Heart right ventricle (tissue), 16 donors: ENCODE measurements around the gene HBA2. TPM values are rescaled to one million over a fixed set of nuclear protein-coding genes. Genes with fewer than 3 reads are reported as not detected.

Source experiments
- ATAC-seq, 8 donors: fragments of 200-7000 bp; cut with Tn5 transposase; one replicate each; pipeline ENCODE4 v1.9.1; 2020; ENCODE audit warnings: mild to moderate bottlenecking in 8 of 8, moderate library complexity in 8 of 8, moderate number of reproducible peaks in 1 of 8
- DNase-seq, 2 donors: peaks; one replicate each; pipeline ENCODE4 v3.0.0-alpha.2; 2020
- H3K27ac ChIP-seq, 10 donors: fragments of 200-600 bp; sonication (generic) in 2 of 10; one replicate each; pipeline versions ENCODE4 v1.5.0 to v1.8.0; 2020 to 2022; ENCODE audit warnings: mild to moderate bottlenecking in 3 of 10
- H3K27me3 ChIP-seq, 7 donors: fragments of 200-600 bp; one replicate each; pipeline ENCODE4 v1.8.0; 2021 to 2022; ENCODE audit warnings: mild to moderate bottlenecking in 2 of 7
- H3K36me3 ChIP-seq, 9 donors: fragments of 200-600 bp; sonication (generic) in 1 of 9; one replicate each; pipeline versions ENCODE4 v1.5.0 to v1.8.0; 2020 to 2022; ENCODE audit warnings: mild to moderate bottlenecking in 2 of 9
- H3K4me1 ChIP-seq, 9 donors: fragments of 200-600 bp; sonication (generic) in 1 of 9; one replicate each; pipeline versions ENCODE4 v1.5.0 to v1.8.0; 2020 to 2022; ENCODE audit warnings: mild to moderate bottlenecking in 4 of 9
- H3K4me3 ChIP-seq, 10 donors: fragments of 200-600 bp; sonication (generic) in 2 of 10; one replicate each; pipeline versions ENCODE4 v1.5.0 to v1.8.0; 2020 to 2022; ENCODE audit warnings: mild to moderate bottlenecking in 7 of 10, moderate library complexity in 2 of 10
- H3K9me3 ChIP-seq, 11 donors: fragments of 200-600 bp in 10 of 11; sonication (generic) in 2 of 11; one replicate each; pipeline versions ENCODE4 v1.5.0 to v1.8.0; 2013 to 2022; ENCODE audit warnings: mild to moderate bottlenecking in 2 of 11, control low read depth in 1 of 11, moderate library complexity in 1 of 11
- WGBS, 2 donors: extraction: QIAGEN DNeasy Blood & Tissue Kit; methylation state at CpG; one replicate each; pipeline ENCODE4 v1.1.7; 2013; ENCODE audit warnings: inconsistent platforms in 1 of 2; 5-methylcytosine and 5-hydroxymethylcytosine counted together
- intact Hi-C, 10 donors: fragments of 100-400 bp; cut with DNase I; formaldehyde crosslinking; loops; one replicate each; pipeline versions ENCODE4 v1.11.1 to v1.14.2; 2022
- polyA plus RNA-seq, 2 donors: library from polyadenylated mRNA; stranded (reverse); fragments of 200-250 nt; gene quantifications; one replicate each; pipeline ENCODE4 v1.2.3, GENCODE V29; 2013
- total RNA-seq, 10 donors: library from RNA; stranded (reverse); fragmentation: NEBNext Ultra II Directional in 3 of 10; extraction: Animal tissue kit (Norgen Biotek cat#: 25700) in 3 of 10; gene quantifications; one replicate each; pipeline versions ENCODE4 v1.2.1 to v1.2.4, GENCODE V29; 2021 to 2023
- TF ChIP-seq, protein P1 (sequence below), 9 donors: fragments of 200-600 bp; sonication (generic) in 2 of 9; IDR thresholded peaks; one replicate each; pipeline versions ENCODE4 v1.5.0 to v1.8.0; 2021 to 2022; ENCODE audit warnings: antibody characterized with exemption in 9 of 9, mild to moderate bottlenecking in 5 of 9, moderate library complexity in 1 of 9
- donor health status: Arrhythmogenic right ventricular cardiomyopathy.
- donor health status: ischemic (EF 13 %, LVEDD 7.1; RV severe dilation, severe dysfunction).
- donor health status: healthy with polysubstance abuse.
- donor health status: DM: no; HTN: yes; CAD: no.
- donor health status: DM: no; HTN: no; CAD: no.
- donor health status: ischemic (EF 25% LVEDD 6.9; RV normal size, moderate dysfunction).
- donor health status: ischemic (EF 25% LVEDD 5.7; RV mildly dilated, moderate dysfunction).
- donor health status: healthy.
- donor health status: DM: yes; HTN: yes; CAD: no.
- donor health status: Ischemic cardiomyopathy.
- donor health status: ischemic (EF 35%, LVEDD 5.7; RV mildly dilated, moderate dysfunction).
- donor health status: nonischemic (EF 11% LVEDD 7.7; RV severe dilation, severe dysfunction).
- donor health status: DM: yes; HTN: yes; CAD: no.
- donor health status: PGD.
- donor health status: ischemic (EF 29% LVEDD 5.4; RV normal size, mild dysfunction).
- donor health status: nonischemic (EF 23%, LVEDD 6.1; RV moderate dilation, normal function).

Gene HBA2
- total and polyA plus RNA-seq, 12 donors = 2.9 to 1,146 (median 98.0) TPM

DNA sequence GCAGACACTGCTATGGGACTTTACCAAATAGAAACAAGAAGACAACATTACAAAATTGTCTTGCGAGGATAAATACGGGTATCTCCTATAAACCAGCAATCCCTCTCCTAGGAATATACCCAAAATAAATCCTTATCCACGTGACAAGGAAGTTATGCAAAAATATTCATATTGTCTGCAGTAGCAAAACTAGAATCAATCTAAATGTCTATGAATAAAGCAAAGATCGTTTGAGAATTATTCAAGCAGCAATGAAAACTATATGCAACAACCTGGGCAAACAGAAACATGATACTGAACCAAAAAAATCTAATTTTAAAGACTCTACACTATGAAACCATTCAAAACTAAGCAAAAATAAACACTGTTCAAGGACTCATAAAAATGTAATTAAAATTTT is 47.3 kb downstream of the HBA2 start:
- intact Hi-C loops = loop anchor here in 1 of 10 donors (10.0 kb wide), 1 partner anchor 135 kb away; the partner anchor contains the start of gene AXIN1
- no peak for DNase-seq
- peaks cover 0 to 100% (median 74%) of the 10 kb centered on the region in 9 donors for H3K36me3 ChIP-seq
- ATAC-seq = no peak
- H3K9me3 ChIP-seq = no peaks in the 10 kb centered on the region
- H3K4me3 ChIP-seq = no peak overlapping the region
- WGBS, 2 donors = 59 to 73% methylated on average over 4 of the region's 4 CpGs
- H3K4me1 ChIP-seq = no peaks in the 10 kb centered on the region
- H3K27me3 ChIP-seq = no peaks in the 10 kb centered on the region
- H3K27ac ChIP-seq = no peak overlapping the region
- TF ChIP-seq, protein P1, sequence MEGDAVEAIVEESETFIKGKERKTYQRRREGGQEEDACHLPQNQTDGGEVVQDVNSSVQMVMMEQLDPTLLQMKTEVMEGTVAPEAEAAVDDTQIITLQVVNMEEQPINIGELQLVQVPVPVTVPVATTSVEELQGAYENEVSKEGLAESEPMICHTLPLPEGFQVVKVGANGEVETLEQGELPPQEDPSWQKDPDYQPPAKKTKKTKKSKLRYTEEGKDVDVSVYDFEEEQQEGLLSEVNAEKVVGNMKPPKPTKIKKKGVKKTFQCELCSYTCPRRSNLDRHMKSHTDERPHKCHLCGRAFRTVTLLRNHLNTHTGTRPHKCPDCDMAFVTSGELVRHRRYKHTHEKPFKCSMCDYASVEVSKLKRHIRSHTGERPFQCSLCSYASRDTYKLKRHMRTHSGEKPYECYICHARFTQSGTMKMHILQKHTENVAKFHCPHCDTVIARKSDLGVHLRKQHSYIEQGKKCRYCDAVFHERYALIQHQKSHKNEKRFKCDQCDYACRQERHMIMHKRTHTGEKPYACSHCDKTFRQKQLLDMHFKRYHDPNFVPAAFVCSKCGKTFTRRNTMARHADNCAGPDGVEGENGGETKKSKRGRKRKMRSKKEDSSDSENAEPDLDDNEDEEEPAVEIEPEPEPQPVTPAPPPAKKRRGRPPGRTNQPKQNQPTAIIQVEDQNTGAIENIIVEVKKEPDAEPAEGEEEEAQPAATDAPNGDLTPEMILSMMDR (IDR thresholded peaks at IDR 0.05) = no peak

Other genes starting within 250 kb of the HBA2 start
- 10 to 100 TPM in 7 of 10 donors, 1 to 10 TPM in 3; 9.1 to 11.8 (median 10.5) TPM for gene POLR3K, start 119.3 kb upstream of the HBA2 start, total RNA-seq
- 10 to 100 TPM in 1 of 2 donors, 1 to 10 TPM in 1; 6.7 to 19.2 TPM for gene POLR3K, start 119.3 kb upstream of the HBA2 start, polyA plus RNA-seq
- gene SNRNP25, start 119.0 kb upstream of the HBA2 start, total RNA-seq = 10 to 100 TPM; 45.6 to 86.6 (median 56.6) TPM
- 100 to 1,000 TPM in 1 of 2 donors, 10 to 100 TPM in 1; 80.4 to 109 TPM for gene SNRNP25, start 119.0 kb upstream of the HBA2 start, polyA plus RNA-seq
- 10 to 100 TPM; 18.5 to 27.8 (median 24.3) TPM for gene RHBDF1, start 100.2 kb upstream of the HBA2 start, total RNA-seq
- 10 to 100 TPM; 36.9 to 89.8 TPM for gene RHBDF1, start 100.2 kb upstream of the HBA2 start, polyA plus RNA-seq
- gene MPG, start 94.7 kb upstream of the HBA2 start, total RNA-seq = 10 to 100 TPM; 32.2 to 44.7 (median 38.6) TPM
- gene MPG, start 94.7 kb upstream of the HBA2 start, polyA plus RNA-seq = 10 to 100 TPM; 68.2 to 88.5 TPM
- gene NPRL3, start 34.2 kb upstream of the HBA2 start, total RNA-seq = 10 to 100 TPM; 19.0 to 28.8 (median 22.3) TPM
- 10 to 100 TPM; 16.2 to 19.6 TPM for gene NPRL3, start 34.2 kb upstream of the HBA2 start, polyA plus RNA-seq
- not detected for gene HBZ, start 20.2 kb upstream of the HBA2 start, total RNA-seq
- gene HBZ, start 20.2 kb upstream of the HBA2 start, polyA plus RNA-seq = under 1 TPM in 1 of 2 donors, not detected in 1; 0.14 TPM
- gene HBM, start 6.9 kb upstream of the HBA2 start, total RNA-seq = under 1 TPM in 2 of 10 donors, not detected in 8; 0.56 to 0.61 TPM
- gene HBM, start 6.9 kb upstream of the HBA2 start, polyA plus RNA-seq = not detected
- 1,000 to 10,000 TPM in 1 of 10 donors, 100 to 1,000 TPM in 9; 114 to 1,150 (median 192) TPM for gene HBA1, start 3.8 kb downstream of the HBA2 start, total RNA-seq
- gene HBA1, start 3.8 kb downstream of the HBA2 start, polyA plus RNA-seq = 10 to 100 TPM in 1 of 2 donors, 1 to 10 TPM in 1; 2.1 to 27.1 TPM
- not detected for gene HBQ1, start 7.6 kb downstream of the HBA2 start, total RNA-seq
- under 1 TPM in 1 of 2 donors, not detected in 1; 0.09 TPM for gene HBQ1, start 7.6 kb downstream of the HBA2 start, polyA plus RNA-seq
- 10 to 100 TPM; 14.4 to 29.7 (median 20.4) TPM for gene LUC7L, start 56.6 kb downstream of the HBA2 start, total RNA-seq
- 100 to 1,000 TPM in 1 of 2 donors, 10 to 100 TPM in 1; 21.3 to 139 TPM for gene LUC7L, start 56.6 kb downstream of the HBA2 start, polyA plus RNA-seq
- gene FAM234A, start 61.9 kb downstream of the HBA2 start, total RNA-seq = 100 to 1,000 TPM; 114 to 200 (median 161) TPM
- gene FAM234A, start 61.9 kb downstream of the HBA2 start, polyA plus RNA-seq = 10 to 100 TPM; 70.5 to 97.9 TPM
- 10 to 100 TPM in 6 of 10 donors, 1 to 10 TPM in 4; 7.5 to 18.2 (median 12.5) TPM for gene RGS11, start 103.1 kb downstream of the HBA2 start, total RNA-seq
- 10 to 100 TPM in 1 of 2 donors, 1 to 10 TPM in 1; 1.9 to 36.4 TPM for gene RGS11, start 103.1 kb downstream of the HBA2 start, polyA plus RNA-seq
- 10 to 100 TPM in 4 of 10 donors, 1 to 10 TPM in 6; 4.8 to 16.9 (median 9.1) TPM for gene ARHGDIG, start 107.7 kb downstream of the HBA2 start, total RNA-seq
- 10 to 100 TPM in 1 of 2 donors, under 1 TPM in 1; 0.17 to 10.7 TPM for gene ARHGDIG, start 107.7 kb downstream of the HBA2 start, polyA plus RNA-seq
- 10 to 100 TPM in 1 of 10 donors, 1 to 10 TPM in 8, under 1 TPM in 1; 0.55 to 14.0 (median 3.2) TPM for gene PDIA2, start 110.3 kb downstream of the HBA2 start, total RNA-seq
- gene PDIA2, start 110.3 kb downstream of the HBA2 start, polyA plus RNA-seq = 1 to 10 TPM in 1 of 2 donors, under 1 TPM in 1; 0.32 to 2.6 TPM
- gene AXIN1, start 179.8 kb downstream of the HBA2 start, total RNA-seq = 10 to 100 TPM in 4 of 10 donors, 1 to 10 TPM in 6; 7.7 to 16.1 (median 9.2) TPM
- 10 to 100 TPM in 1 of 2 donors, 1 to 10 TPM in 1; 9.4 to 14.9 TPM for gene AXIN1, start 179.8 kb downstream of the HBA2 start, polyA plus RNA-seq
- gene MRPL28, start 197.7 kb downstream of the HBA2 start, total RNA-seq = 10 to 100 TPM; 64.9 to 78.6 (median 74.6) TPM
- gene MRPL28, start 197.7 kb downstream of the HBA2 start, polyA plus RNA-seq = 100 to 1,000 TPM; 134 to 169 TPM
- 10 to 100 TPM; 27.1 to 57.3 (median 33.1) TPM for gene PGAP6, start 209.1 kb downstream of the HBA2 start, total RNA-seq
- 10 to 100 TPM; 27.8 to 45.3 TPM for gene PGAP6, start 209.1 kb downstream of the HBA2 start, polyA plus RNA-seq
- 10 to 100 TPM; 57.8 to 97.0 (median 75.4) TPM for gene NME4, start 224.3 kb downstream of the HBA2 start, total RNA-seq
- gene NME4, start 224.3 kb downstream of the HBA2 start, polyA plus RNA-seq = 10 to 100 TPM; 48.1 to 97.2 TPM
- 10 to 100 TPM in 7 of 10 donors, 1 to 10 TPM in 3; 7.0 to 17.4 (median 11.6) TPM for gene DECR2, start 229.0 kb downstream of the HBA2 start, total RNA-seq
- gene DECR2, start 229.0 kb downstream of the HBA2 start, polyA plus RNA-seq = 10 to 100 TPM in 1 of 2 donors, 1 to 10 TPM in 1; 9.3 to 26.0 TPM